Right lobe of liver (tissue), 6 donors: ENCODE measurements around the gene SEMA7A. TPM values are rescaled to one million over a fixed set of nuclear protein-coding genes. Genes with fewer than 3 reads are reported as not detected.

Experiments
- ATAC-seq, 4 donors: fragments of 200-7000 bp; cut with Tn5 transposase; one replicate each; pipeline ENCODE4 v1.9.1; 2020; ENCODE audit warnings: mild to moderate bottlenecking in 4 of 4, moderate library complexity in 4 of 4
- DNase-seq, 3 donors: peaks; one replicate each; pipeline ENCODE4 v3.0.0-alpha.2; 2020
- H3K27ac ChIP-seq, 3 donors: fragments of 200-600 bp; one replicate each; pipeline ENCODE4 v1.8.0; 2022
- H3K27me3 ChIP-seq, 2 donors: fragments of 200-600 bp; one replicate each; pipeline ENCODE4 v1.8.0; 2022
- H3K36me3 ChIP-seq, 4 donors: fragments of 200-600 bp; sonication (generic) in 1 of 4; one replicate each; pipeline versions ENCODE4 v1.5.1 to v1.8.0; 2017 to 2022; ENCODE audit warnings: control low read depth in 1 of 4
- H3K4me1 ChIP-seq, 4 donors: fragments of 200-600 bp; sonication (generic) in 1 of 4; one replicate each; pipeline versions ENCODE4 v1.5.1 to v1.8.0; 2017 to 2022; ENCODE audit warnings: control low read depth in 1 of 4
- H3K4me3 ChIP-seq, 3 donors: fragments of 200-600 bp; one replicate each; pipeline ENCODE4 v1.8.0; 2022
- H3K9me3 ChIP-seq, 4 donors: fragments of 200-600 bp; sonication (generic) in 1 of 4; one replicate each; pipeline versions ENCODE4 v1.5.1 to v1.8.0; 2017 to 2022; ENCODE audit warnings: control low read depth in 1 of 4
- CTCF ChIP-seq, 4 donors: fragments of 200-600 bp in 3 of 4; fragments of 450-650 bp in 1 of 4; IDR thresholded peaks; one replicate each; pipeline versions ENCODE4 v1.5.1 to v1.8.0; 2016 to 2022; ENCODE audit warnings: antibody characterized with exemption in 4 of 4, mild to moderate bottlenecking in 2 of 4
- POLR2A ChIP-seq: fragments of 450-650 bp; IDR thresholded peaks from one replicate; pipeline ENCODE4 v1.6.1; 2017; ENCODE audit warnings: antibody characterized with exemption, mild to moderate bottlenecking
- WGBS: methylation state at CpG from one replicate; pipeline ENCODE4 v1.1.6; 2018; ENCODE audit warnings: low coverage, low lambda C conversion rate; ENCODE audit not compliant: insufficient coverage; ENCODE audit errors: missing lambda C conversion rate; 5-methylcytosine and 5-hydroxymethylcytosine counted together
- intact Hi-C, 2 donors: fragments of 100-400 bp; cut with DNase I; formaldehyde crosslinking; loops; one replicate each; pipeline versions ENCODE4 v1.11.2 to v1.14.1; 2022
- total RNA-seq, 6 experiments: library from RNA; depleted of rRNA in 2 of 6; stranded (reverse); fragments of >200 nt in 2 of 6; fragmentation: NEBNext Ultra II Directional in 3 of 6; extraction: Animal tissue kit (Norgen Biotek cat#: 25700) in 3 of 6; gene quantifications; one replicate each; pipeline versions ENCODE4 v1.1.0 to v1.2.4, GENCODE V29; 2016 to 2023
- donor health status: DM: no; HTN: yes; CAD: no.
- donor health status: DM: no; HTN: no; CAD: no.
- donor health status: DM: no; HTN: no; CAD: no.
- donor health status: DM: no; HTN: yes; CAD: no.
- donor health status: DM: no; HTN: yes; CAD: no.

The SEMA7A gene
- total RNA-seq, 6 experiments from 2014 or later = 0.42 to 2.4 (median 1.1) TPM

DNA sequence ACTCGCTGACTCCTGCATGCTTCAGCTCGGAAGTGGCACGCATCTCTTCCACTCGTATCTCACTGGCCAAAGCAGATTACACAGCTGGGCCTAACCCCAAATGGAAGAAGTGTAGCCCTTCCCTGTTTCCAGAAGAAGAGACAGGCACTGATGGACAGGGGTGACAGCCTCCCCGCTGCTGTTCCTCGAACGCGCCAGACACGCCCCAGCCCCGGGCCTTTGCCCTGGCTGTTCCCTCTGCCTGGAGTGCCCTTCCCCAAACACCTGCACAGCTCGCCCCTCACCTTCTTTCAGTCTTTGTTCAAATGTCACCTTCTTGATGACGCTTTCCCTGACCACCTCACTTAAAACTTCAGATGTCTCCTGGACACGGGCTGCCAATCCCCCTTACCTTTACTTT is 40.3 kb downstream of the SEMA7A start:
- DNase-seq (no peak), ATAC-seq (no peak)
- H3K4me1 ChIP-seq = no peaks in the 10 kb centered on the region
- H3K4me3 ChIP-seq = no peak overlapping the region
- intact Hi-C loops = no loop called here
- no peaks in the 10 kb centered on the region for H3K27me3 ChIP-seq
- no peak overlapping the region for H3K27ac ChIP-seq
- TF ChIP-seq CTCF (IDR thresholded peaks at IDR 0.05) = no peak
- no peak for TF ChIP-seq POLR2A
- WGBS = 83% methylated on average over 12 of the region's 13 CpGs
- no peaks in the 10 kb centered on the region for H3K36me3 ChIP-seq
- H3K9me3 ChIP-seq = no peaks in the 10 kb centered on the region

DNA sequence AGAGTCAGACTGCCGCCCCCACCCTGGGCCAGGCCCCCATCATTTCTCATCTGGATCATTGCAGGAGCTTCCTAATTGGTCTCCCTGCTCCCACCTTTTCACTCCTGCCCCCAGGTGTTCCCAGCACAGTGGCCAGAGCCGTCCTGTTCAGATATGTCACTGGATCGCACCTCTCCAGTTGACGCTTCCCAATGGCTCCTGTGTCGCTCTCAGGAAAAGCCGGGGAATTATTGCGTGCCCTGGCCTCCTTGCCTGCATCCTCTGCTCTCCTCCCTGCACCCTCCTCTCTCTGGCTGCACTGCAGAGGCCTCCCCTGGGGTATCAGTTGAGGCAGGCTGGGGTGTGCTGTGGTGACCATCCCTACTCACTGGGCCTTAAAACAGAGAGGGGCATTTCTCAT is 40.9 kb downstream of the SEMA7A start:
- H3K36me3 ChIP-seq = no peaks in the 10 kb centered on the region
- no peak overlapping the region for H3K4me3 ChIP-seq
- H3K27me3 ChIP-seq = no peaks in the 10 kb centered on the region
- TF ChIP-seq POLR2A = no peak
- TF ChIP-seq CTCF (IDR thresholded peaks at IDR 0.05) = no peak
- intact Hi-C loops = no loop called here
- no peak for DNase-seq
- no peak overlapping the region for H3K27ac ChIP-seq
- ATAC-seq = no peak
- no peaks in the 10 kb centered on the region for H3K9me3 ChIP-seq
- 78% methylated on average over 1 of the region's 7 CpGs for WGBS
- H3K4me1 ChIP-seq = no peaks in the 10 kb centered on the region

- ATAC-seq (no peak), DNase-seq (peak in 1 of 3 donors; percentile 38)
- Histone ChIP-seq H3K9me3 (no peaks in the 10 kb centered on the region), H3K27me3 (no peaks in the 10 kb centered on the region), H3K27ac (no peak overlapping the region), H3K4me3 (no peak overlapping the region), H3K4me1 (no peaks in the 10 kb centered on the region), H3K36me3 (no peaks in the 10 kb centered on the region)
- WGBS = 68% methylated on average over 7 of the region's 8 CpGs
- intact Hi-C loops = no loop called here
- TF ChIP-seq CTCF (IDR thresholded peaks at IDR 0.05) (no peak), POLR2A (no peak)
These were observed 41.3 kb downstream of the SEMA7A start for GRCh38 chr15:74392451-74392830.

GRCh38 chr15:74391582-74392450 is 41.9 kb downstream of the SEMA7A start:
- Histone ChIP-seq H3K36me3 (no peaks in the 10 kb centered on the region), H3K9me3 (no peaks in the 10 kb centered on the region), H3K27me3 (no peaks in the 10 kb centered on the region), H3K4me3 (no peak overlapping the region), H3K4me1 (no peaks in the 10 kb centered on the region), H3K27ac (no peak overlapping the region)
- 58% methylated on average over 8 of the region's 9 CpGs for WGBS
- intact Hi-C loops = no loop called here
- ATAC-seq = no peak
- TF ChIP-seq CTCF (IDR thresholded peaks at IDR 0.05) (no peak), POLR2A (no peak)
- DNase-seq = peak in 1 of 3 donors; percentile 42
